Adrenal gland (tissue), 5 donors: ENCODE measurements around the gene MIPOL1.

Experiments used
- CTCF ChIP-seq, 6 experiments: fragments of 450-650 bp in 4 of 6; fragments of 200-600 bp in 2 of 6; sonication (generic) in 1 of 6; IDR thresholded peaks; 1 replicate in 5 of 6; 2 replicates in 1 of 6; pipeline versions ENCODE4 v1.5.1 to v1.8.0; 2016 to 2021; ENCODE audit warnings: antibody characterized with exemption in 6 of 6, mild to moderate bottlenecking in 2 of 6, moderate library complexity in 1 of 6
- POLR2A ChIP-seq, 2 donors: fragments of 450-650 bp; IDR thresholded peaks; one replicate each; pipeline ENCODE4 v1.6.1; 2017; ENCODE audit warnings: antibody characterized with exemption in 2 of 2, mild to moderate bottlenecking in 2 of 2, moderate library complexity in 1 of 2
- donor health status: DM: no; HTN: no; CAD: no.

GRCh38 chr14:37588667-37588955 is 390.9 kb downstream of the MIPOL1 start:
- TF ChIP-seq CTCF (IDR thresholded peaks at IDR 0.05): no peak
- TF ChIP-seq POLR2A (IDR thresholded peaks at IDR 0.05): no peak
